Erythroblast (primary cell): ENCODE measurements around the gene OLIG2.

Experiments
- GATA1 ChIP-seq: IDR thresholded peaks from 2 replicates; pipeline ENCODE4 v1.6.1; 2011; ENCODE audit warnings: low read depth, mild to moderate bottlenecking, control low read depth, low read length, moderate library complexity
- POLR2A ChIP-seq: IDR thresholded peaks from 2 replicates; pipeline ENCODE4 v1.6.1; 2011; ENCODE audit warnings: mild to moderate bottlenecking, low read length

DNA sequence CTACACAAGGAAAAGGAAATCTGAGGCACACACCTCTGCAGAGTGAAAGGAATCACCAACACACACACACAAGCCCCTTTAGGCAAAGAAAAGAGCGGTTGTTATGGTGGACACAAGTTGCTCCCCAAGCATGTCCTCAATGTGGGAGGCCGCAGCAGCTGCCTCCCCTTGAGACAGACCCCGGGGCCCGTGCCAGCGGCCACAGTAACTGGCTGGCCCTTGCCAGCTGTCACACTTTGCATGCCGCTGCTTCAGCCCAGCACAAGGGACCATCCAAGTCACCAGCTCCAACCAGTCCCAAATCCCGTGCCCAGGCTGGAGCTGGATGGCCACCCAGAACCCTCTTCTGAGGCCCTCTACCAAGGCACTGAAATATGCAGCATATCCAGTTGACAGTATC, 41.3 kb downstream of the OLIG2 start:
- TF ChIP-seq POLR2A, result no peak
- no peak for TF ChIP-seq GATA1
